Parathyroid adenoma (tissue), 2 donors: ENCODE measurements around the gene PRICKLE2.

Experiments used
- H2AFZ ChIP-seq: fragments of 300-600 bp; sonication (generic); one replicate; pipeline ENCODE4 v1.7.0; 2017; ENCODE audit warnings: antibody characterized with exemption, mild to moderate bottlenecking
- H3K27ac ChIP-seq: fragments of 300-600 bp; sonication (generic); one replicate; pipeline ENCODE4 v1.7.0; 2017
- H3K27me3 ChIP-seq: fragments of 300-600 bp; sonication (generic); one replicate; pipeline ENCODE4 v1.7.0; 2017; ENCODE audit warnings: low read length; ENCODE audit not compliant: control insufficient read depth, insufficient read depth
- H3K36me3 ChIP-seq: fragments of 300-600 bp; sonication (generic); one replicate; pipeline ENCODE4 v1.7.0; 2017; ENCODE audit warnings: low read length; ENCODE audit not compliant: control insufficient read depth, insufficient read depth
- H3K4me1 ChIP-seq: fragments of 300-600 bp; sonication (generic); one replicate; pipeline ENCODE4 v1.7.0; 2017; ENCODE audit warnings: control low read depth
- H3K4me2 ChIP-seq: fragments of 300-600 bp; sonication (generic); one replicate; pipeline ENCODE4 v1.7.0; 2017; ENCODE audit warnings: low read length
- H3K4me3 ChIP-seq: fragments of 300-600 bp; sonication (generic); one replicate; pipeline ENCODE4 v1.7.0; 2017; ENCODE audit warnings: low read depth, low read length
- H3K79me2 ChIP-seq: fragments of 300-600 bp; sonication (generic); one replicate; pipeline ENCODE4 v1.7.0; 2017; ENCODE audit warnings: control low read depth
- H3K9ac ChIP-seq: fragments of 300-600 bp; sonication (generic); one replicate; pipeline ENCODE4 v1.7.0; 2017; ENCODE audit warnings: mild to moderate bottlenecking
- H3K9me3 ChIP-seq: fragments of 300-600 bp; sonication (generic); one replicate; pipeline ENCODE4 v1.7.0; 2017; ENCODE audit warnings: low read length; ENCODE audit not compliant: control insufficient read depth
- TF ChIP-seq, protein P1 (sequence below): fragments of 300-600 bp; sonication (generic); IDR thresholded peaks from one replicate; pipeline ENCODE4 v1.7.0; 2017; ENCODE audit warnings: antibody characterized with exemption, mild to moderate bottlenecking
- donor health status: primary hyperparathyroidism.

The PRICKLE2 gene

GRCh38 chr3:64160000-64160695, 65.1 kb downstream of the PRICKLE2 start:
- Histone ChIP-seq H3K4me3 (no peak overlapping the region), H3K4me2 (peak overlapping the region; percentile 39), H3K27me3 (no peaks in the 10 kb centered on the region), H3K79me2 (no peaks in the 10 kb centered on the region), H2AFZ (no peak overlapping the region), H3K4me1 (peaks cover 22% of the 10 kb centered on the region), H3K9ac (no peak overlapping the region), H3K27ac (no peak overlapping the region), H3K36me3 (no peaks in the 10 kb centered on the region), H3K9me3 (no peaks in the 10 kb centered on the region)
- TF ChIP-seq, protein P1, sequence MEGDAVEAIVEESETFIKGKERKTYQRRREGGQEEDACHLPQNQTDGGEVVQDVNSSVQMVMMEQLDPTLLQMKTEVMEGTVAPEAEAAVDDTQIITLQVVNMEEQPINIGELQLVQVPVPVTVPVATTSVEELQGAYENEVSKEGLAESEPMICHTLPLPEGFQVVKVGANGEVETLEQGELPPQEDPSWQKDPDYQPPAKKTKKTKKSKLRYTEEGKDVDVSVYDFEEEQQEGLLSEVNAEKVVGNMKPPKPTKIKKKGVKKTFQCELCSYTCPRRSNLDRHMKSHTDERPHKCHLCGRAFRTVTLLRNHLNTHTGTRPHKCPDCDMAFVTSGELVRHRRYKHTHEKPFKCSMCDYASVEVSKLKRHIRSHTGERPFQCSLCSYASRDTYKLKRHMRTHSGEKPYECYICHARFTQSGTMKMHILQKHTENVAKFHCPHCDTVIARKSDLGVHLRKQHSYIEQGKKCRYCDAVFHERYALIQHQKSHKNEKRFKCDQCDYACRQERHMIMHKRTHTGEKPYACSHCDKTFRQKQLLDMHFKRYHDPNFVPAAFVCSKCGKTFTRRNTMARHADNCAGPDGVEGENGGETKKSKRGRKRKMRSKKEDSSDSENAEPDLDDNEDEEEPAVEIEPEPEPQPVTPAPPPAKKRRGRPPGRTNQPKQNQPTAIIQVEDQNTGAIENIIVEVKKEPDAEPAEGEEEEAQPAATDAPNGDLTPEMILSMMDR: no peak

DNA sequence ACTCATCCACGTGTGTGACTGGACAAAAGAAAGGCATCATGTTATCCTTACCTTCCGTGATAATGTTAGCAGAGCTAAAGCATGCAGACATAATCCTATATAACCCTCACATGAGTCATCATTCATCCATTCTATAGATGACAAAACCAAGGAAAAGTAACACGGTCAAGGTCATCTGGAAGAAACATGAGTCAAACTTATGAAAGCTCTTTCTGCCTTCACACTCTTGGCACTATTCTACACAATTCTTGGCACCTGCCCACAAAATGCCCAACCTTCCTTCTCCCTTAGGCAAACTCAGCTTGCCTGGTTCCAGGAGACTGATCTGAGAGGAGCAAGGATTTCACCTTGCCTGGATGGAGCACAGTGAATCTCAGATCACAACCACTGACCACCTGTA, 66.9 kb downstream of the PRICKLE2 start:
- no peak overlapping the region for H3K27ac ChIP-seq
- H3K36me3 ChIP-seq: no peaks in the 10 kb centered on the region
- no peaks in the 10 kb centered on the region for H3K79me2 ChIP-seq
- peak overlapping the region; percentile 41 for H3K4me2 ChIP-seq
- H3K9me3 ChIP-seq: no peaks in the 10 kb centered on the region
- H3K4me3 ChIP-seq: no peak overlapping the region
- H3K4me1 ChIP-seq: peaks cover 22% of the 10 kb centered on the region
- TF ChIP-seq, protein P1: no peak
- no peak overlapping the region for H2AFZ ChIP-seq
- no peak overlapping the region for H3K9ac ChIP-seq
- H3K27me3 ChIP-seq: no peaks in the 10 kb centered on the region

GRCh38 chr3:64157150-64158035, 67.9 kb downstream of the PRICKLE2 start:
- H3K27me3 ChIP-seq: no peaks in the 10 kb centered on the region
- peaks cover 21% of the 10 kb centered on the region for H3K4me1 ChIP-seq
- no peaks in the 10 kb centered on the region for H3K9me3 ChIP-seq
- H3K4me2 ChIP-seq: peak overlapping the region; percentile 21
- H2AFZ ChIP-seq: no peak overlapping the region
- H3K79me2 ChIP-seq: no peaks in the 10 kb centered on the region
- H3K4me3 ChIP-seq: no peak overlapping the region
- no peak overlapping the region for H3K9ac ChIP-seq
- H3K27ac ChIP-seq: no peak overlapping the region
- H3K36me3 ChIP-seq: no peaks in the 10 kb centered on the region
- TF ChIP-seq, protein P1: no peak

DNA sequence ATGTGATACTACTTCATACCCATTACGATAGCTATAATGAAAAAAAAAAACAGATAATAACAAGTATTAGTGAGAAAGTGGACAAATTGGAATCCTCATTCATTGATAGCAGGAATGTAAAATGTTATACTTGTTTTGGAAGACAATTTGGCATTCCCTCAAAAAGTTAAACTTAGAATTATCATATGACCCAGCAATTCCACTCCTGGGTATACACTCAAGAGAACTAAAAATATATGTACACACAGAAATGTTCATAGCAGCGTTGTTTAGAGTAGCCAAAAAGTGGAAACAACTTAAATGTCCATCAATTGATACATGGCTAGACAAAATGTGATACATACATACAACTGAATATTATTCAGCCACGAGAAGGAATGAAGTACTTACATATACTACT, 69.9 kb downstream of the PRICKLE2 start:
- no peak overlapping the region for H3K4me3 ChIP-seq
- no peaks in the 10 kb centered on the region for H3K9me3 ChIP-seq
- H3K4me2 ChIP-seq: no peak overlapping the region
- H3K36me3 ChIP-seq: no peaks in the 10 kb centered on the region
- H2AFZ ChIP-seq: no peak overlapping the region
- no peaks in the 10 kb centered on the region for H3K79me2 ChIP-seq
- TF ChIP-seq, protein P1: no peak
- peaks cover 4% of the 10 kb centered on the region for H3K4me1 ChIP-seq
- H3K9ac ChIP-seq: no peak overlapping the region
- no peak overlapping the region for H3K27ac ChIP-seq
- H3K27me3 ChIP-seq: no peaks in the 10 kb centered on the region
